NCI-H82 (cell line): ENCODE results near the gene TJP1.
"Not testable (repeated sequence)": the region's sequence is repeated elsewhere in the genome, so short reads cannot be mapped to it uniquely, and the experiment has no call there.

ENCODE experiments used
- DNase-seq: peaks from one replicate; lab custom pipeline; 2025; lab: John Stamatoyannopoulos, UW

Gene TJP1

DNA sequence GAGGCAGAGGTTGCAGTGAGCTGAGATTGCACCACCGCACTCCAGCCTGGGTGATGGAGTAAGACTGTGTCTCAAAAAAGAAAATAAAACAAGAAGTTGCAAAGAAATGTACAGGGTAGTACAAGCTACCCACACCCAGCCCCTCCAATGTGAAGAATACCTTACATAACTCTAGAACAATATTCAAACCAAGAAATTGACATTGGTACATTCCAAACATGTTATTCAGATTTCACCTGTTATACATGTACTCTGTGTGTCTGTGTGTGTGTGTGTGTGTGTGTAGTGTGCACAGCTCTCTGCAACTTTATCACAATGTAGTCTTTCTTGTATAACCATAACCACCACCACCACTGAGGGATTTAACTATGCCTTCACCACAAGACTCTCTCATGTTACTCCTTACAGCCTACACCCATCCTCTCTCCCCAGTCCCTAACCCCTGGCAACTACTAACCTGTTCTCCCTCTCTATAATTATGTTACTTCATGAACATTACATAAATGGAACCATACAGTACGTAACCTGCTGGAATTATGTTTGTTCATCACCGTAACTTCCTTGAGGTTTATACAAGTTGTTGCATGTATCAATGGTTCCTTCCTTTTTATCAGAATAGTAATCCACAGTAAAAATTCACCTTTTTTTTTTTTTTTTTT, 16.2 kb upstream of the TJP1 start:
- DNase-seq = no peak

DNA sequence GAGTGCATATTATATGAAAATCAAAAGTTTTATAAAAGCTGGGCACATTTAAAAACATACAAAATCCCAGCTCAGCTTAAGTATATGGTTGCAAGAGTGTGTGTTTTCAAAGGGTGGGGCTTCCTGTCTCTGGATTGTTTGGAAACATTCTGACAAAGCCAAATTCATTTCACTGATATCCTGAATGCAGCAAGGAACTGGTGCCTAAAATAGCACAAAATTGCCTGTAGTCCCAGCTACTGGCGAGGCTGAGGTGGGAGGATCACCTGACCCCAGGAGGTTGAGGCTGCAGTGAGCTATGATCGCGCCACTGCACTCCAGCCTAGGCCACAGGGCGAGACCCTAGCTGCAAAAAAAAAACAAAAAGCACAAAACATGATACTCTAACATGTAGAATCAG, 13.0 kb upstream of the TJP1 start:
- no peak for DNase-seq

DNA sequence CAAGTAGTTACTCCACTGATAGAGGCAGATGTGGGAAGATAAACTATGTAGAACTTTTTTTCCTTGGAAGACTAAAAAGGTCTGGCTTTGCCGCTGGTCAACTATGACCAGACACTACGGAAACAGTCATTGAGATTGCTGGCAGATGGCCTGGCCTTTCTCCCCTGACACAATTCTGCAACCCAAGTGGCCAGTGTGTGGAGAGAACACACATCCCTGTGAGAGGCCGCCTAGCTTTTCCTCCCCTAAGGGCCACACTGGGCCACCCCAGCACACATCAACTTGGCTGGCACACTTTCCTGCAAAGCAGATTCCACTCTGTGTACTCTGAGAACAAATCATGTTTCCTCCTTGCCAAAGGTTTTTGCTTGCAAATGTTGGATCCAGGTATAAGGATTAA, 10.4 kb upstream of the TJP1 start:
- DNase-seq = no peak

DNA sequence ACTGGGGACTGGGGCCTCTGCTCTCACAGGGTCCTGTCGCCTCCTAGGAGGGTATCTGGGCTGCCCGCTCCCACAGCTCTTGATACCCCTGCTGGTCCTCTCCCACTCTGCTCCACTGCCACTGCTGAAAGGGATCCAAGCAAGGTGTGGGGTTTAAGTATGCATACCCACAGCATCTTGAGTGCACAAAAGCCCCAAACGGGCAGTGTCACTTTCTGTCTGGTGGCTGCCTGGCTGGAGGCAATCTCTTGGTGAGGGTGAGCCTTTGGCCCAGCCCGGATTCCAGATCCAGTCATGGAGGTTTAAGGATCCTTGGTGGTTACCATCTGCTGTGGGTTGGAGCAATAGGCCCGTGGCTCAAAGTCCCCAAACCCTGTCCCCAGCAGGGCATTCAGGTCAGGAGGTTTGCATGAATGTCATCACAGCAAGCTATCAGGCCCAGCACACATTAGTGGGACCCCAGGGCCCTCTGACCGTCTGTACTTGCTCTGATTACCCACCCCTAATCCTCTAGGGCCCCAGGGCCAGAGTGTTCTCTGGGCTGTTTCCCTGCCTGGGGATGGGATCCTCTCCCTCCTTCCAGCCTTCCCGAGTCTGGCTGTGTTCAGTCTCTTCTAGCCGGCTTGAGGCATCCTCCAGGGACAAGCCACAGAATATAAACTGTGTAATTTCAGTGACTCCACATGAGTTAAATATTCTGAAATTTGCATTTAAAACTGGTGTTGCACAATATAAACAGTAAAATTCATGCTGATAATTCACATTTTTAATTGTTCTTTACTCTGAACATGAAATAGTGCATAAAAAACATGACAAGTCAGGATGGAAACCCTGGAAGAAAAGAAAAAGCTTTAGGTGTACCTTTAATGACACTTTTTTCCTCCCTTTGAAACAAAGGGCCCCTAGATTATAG, 4.9 kb upstream of the TJP1 start:
- DNase-seq = no peak

DNA sequence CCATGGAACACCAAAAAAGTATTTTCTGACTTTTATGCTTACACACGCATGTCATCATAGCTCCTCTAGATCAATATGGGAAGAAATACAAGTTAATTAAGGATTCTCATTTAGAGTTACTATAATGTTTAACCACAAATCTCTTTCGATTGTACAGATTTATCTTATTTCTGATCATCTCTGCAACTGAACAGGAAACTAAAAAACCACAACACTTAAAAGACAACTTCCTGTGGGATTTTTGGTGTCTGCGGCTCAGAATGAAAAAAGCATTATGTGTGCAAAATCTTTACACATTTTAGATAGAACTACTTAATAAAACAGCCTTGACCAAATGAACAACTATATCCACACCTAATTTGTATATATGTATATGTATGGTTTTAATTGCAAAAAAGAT, 3.0 kb upstream of the TJP1 start:
- no peak for DNase-seq

DNA sequence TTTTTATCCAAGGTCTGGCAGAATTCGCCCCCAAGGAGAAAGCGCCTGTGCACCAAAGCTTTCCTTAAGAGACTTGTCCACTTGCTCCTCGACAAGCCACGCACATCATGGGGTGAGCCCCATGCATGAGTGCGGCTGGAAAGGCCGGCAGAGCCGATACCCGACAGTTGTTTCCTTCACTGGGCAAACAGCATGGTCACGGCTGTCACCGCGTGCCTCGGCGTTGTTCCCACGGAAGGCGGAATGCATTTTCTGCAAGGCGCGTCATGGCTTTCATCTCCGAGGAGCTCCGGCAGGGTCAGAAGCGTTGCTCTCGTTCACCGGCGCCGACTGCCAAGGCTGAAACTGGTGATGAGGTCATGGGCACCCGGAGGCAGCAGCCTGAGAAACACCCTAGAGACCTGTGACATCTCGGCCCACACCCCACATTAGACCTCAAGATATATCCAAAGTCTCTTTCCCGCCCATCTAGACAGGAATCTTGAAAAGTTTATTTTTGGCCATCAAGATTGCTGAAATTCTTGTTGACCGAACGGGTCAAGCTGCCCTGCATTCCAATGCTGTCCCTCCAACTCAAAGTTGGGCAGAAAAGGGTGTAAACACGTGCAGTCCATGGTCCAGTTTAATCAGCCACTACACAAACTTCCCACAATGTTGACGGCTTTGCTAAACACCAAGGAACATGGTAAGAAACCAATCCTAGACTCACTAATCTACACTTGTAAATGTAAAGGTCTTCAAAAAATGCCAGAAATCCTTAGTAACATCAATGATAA, 604 bp upstream of the TJP1 start:
- DNase-seq = peak; percentile 59

DNA sequence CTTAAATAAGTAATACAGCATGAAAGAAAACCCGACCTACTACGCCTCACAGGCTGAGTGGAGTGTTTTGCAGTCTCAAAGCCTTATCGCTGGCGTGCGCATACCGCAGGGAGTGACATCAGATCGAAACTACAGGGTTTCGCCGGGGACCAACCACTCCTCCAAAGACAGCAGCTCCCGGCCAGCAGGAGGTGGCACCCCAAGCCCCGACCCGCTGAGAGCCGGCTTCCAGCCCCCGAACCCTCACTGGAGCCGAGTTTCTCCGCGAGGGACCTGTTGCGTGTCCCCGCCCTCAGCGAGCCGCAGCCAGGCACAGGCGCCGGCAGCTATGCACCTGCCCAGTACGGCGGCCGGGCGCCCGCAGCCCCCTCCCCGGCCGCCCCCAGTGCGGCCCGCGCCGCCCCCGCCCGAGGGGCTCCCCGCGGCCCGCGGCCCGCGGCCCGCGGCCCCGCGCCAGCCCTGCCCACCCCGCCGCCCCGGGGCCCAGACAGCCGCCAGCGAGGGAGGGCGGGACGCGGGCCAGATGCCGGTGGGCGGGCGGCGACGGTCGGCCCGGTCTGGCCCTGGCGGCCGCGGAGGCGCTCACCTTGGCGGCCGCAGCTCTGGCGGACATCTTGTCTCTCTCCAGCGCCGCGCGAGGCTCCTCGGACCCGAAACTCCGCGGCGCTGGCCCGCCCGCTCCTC, 710 bp downstream of the TJP1 start:
- DNase-seq = peak; percentile 77

DNA sequence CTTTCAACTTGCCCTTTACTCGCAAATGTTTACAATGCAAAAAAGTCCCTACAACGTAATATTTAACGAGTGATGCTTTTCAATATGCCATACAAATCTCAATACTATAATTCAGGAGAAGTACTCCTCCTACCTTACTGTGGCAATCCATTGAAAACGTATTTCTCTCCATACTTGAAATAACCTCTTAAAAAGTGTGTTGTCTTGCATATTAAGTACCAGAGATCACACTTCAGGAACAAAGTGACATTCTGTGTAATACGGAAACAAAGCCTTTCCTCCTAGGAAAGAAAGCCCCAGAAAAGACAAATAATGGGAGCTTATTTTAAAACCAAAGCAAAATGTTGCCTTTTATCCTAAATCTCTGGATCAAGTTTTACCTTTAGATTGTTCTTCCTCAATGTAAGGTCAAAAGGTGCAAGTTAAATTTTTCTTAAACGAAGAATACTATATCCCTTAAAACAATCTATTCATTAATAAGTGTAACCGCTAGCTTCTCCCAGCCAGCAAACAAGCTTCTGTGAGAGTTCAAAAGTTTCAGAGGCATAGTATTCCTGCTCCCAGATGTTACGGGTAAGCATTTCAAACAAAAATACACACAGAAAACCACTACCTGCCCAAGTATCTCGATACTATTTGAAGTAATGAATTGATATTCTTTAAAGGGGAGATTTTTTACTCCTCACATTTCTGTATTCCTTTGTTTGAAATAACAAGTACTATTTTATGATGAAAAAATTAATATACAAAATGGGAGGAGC, 1.7 kb downstream of the TJP1 start:
- no peak for DNase-seq

DNA sequence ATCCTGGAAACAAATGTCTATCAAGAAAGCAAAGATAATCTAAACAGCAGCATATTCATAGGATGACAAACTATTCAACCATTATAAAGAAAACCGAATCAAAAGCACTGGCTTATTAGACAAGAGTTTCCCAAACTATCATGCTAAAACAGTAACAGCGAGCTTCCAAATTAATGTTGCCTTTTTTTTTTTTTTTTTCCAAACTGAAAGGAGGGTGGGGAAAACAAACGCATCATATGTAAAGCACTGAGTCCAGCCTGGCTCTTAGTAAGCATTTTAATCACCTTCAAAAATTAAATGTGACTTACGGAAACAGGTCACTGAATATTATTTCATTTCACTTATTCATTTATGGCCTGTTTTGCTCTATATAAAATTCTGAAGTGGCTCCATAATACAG, 2.3 kb downstream of the TJP1 start:
- no peak for DNase-seq

DNA sequence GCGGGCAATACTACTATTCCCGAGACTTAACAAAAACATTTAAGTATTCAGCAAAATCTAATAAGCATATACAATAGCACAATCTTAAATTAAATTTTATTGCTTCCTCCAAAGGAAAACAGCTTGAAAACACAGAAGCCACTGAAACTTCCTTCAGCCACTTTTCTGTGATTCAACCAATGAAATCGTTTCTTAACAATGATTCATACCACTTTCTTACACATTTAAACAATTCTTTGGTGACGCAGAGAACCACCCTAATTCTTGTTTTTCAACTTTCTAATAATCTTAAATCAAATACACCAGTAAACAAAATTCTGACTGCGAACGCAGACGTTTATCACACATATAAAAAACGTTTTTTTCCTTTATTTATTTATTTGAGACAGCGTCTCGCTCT, 4.1 kb downstream of the TJP1 start:
- no peak for DNase-seq

DNA sequence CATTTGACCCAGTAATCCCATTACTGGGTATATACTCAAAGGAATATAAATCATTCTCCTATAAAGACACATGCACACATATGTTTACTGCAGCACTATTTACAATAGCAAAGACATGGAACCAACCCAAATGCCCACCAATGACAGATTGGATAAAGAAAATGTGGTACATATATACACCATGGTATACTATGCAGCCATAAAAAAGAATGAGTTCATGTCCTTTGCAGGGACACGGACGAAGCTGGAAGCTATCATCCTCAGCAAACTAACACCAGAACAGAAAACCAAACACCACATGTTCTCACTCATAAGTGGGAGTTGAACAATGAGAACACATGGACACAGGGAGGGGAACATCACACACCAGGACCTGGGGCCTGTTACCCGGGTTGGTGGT, 4.8 kb downstream of the TJP1 start:
- DNase-seq = not testable (repeated sequence)

DNA sequence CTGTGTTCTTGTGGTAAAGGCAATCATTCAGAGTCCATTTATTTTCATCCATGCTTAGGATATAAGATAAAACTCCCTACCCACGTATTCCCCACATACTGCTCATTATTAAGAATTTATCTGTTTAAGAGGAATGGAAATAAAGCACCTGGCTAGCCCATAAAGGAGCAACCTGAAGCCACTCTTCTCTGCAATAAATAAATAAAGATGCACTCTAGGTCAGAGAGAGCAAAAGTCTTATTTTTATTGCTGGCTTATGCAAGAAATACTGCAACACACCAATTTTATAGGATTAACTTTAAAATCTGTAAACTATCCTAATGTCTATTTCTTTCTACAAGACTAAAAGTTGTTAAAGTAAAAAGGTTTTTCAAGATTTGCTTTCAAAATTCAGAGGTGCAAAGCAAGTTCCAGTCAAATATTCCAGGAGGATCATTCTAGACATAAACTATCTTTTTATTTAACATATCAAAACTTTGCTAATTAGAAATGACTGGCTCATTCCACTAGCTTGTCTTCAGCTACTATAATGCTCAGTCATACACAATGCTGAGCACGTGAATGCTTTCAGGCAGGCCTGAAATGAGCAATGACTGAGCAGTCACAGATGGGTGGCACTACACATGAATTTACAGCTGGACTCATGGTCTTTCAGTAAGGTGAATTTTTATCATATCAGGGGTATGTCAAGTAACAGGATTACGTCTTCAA, 7.1 kb downstream of the TJP1 start:
- peak; percentile 60 for DNase-seq

DNA sequence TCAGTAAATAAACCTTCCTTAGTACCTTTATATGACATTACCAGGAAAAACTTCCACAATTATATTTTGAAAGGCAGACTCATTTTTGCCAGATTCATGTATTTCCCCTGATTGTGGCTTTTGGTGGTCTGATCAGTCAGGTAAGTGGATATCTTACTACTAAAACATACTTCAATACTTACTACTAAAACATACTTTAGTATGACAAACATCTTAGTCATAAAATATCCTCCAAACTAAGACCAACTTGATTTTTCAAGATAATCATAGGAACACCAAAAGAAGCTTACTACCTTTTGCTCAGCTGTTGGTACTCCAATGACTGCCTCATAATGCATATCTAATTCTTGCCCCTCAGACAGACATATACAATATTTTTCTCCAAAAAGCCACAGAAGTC, 9.3 kb downstream of the TJP1 start:
- DNase-seq = no peak

DNA sequence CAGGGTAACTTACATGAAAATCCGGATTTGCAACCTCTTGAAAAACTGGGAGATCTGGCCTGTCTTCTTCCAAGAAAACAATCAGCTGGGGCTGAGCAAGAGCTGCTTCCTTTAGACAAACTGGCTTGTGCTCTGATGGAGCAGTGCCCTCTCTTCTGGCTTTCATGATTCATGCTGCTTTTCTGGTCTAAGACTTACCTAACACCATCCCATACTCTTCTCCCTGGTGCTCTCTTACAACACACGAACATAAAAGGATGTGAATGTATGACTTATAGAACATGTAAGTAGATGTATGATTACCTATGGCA, 9.9 kb downstream of the TJP1 start:
- DNase-seq = peak; percentile 13

DNA sequence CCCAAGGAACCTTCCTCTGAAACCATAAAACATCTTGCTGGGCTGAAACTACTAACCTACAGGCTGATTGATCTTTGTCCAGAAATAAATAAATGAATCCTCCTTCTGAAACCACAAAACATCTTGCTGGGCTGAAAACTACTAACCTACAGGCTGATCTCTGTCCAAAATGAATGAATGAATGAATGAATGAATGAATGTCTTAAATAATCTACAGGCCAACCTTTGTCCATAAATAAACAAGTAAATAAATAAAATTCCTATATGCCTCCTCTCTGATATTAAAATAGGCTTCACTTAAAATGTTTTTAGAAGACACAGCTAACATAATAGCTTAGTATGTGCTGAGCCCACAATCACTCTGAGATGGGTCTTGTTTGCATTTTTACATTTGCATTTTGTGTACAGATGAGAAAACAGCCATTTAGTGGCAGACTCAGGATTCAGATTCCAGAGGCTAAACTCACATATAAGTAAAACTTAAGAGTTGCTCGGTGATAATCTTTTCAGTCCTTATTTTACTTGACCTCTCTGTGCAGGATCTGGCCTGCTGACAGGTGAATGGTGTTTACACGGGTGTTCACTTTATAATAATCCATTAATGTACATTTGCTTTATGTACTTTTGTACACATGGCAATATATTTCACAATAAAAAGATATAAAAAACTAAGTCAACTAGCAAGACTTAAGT, 10.4 kb downstream of the TJP1 start:
- no peak for DNase-seq

DNA sequence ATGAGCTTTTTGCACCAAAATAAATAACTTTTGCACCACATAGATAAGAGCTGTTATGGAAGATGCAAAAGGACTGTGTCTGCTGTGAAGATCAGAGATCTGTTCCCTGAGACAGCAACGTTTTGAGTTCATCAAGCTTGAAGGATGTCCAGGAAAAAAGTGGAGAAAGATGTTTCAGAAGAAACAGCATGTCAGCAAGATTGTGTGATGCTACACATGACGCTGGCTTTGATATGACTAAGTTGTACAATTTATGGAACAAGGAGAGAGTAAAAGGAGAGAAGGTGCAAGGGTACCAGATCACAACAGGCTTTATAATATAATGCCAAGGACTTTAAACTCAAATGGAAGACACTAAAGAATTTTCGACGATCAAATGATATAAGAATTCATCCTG, 16.6 kb downstream of the TJP1 start:
- DNase-seq = no peak

DNA sequence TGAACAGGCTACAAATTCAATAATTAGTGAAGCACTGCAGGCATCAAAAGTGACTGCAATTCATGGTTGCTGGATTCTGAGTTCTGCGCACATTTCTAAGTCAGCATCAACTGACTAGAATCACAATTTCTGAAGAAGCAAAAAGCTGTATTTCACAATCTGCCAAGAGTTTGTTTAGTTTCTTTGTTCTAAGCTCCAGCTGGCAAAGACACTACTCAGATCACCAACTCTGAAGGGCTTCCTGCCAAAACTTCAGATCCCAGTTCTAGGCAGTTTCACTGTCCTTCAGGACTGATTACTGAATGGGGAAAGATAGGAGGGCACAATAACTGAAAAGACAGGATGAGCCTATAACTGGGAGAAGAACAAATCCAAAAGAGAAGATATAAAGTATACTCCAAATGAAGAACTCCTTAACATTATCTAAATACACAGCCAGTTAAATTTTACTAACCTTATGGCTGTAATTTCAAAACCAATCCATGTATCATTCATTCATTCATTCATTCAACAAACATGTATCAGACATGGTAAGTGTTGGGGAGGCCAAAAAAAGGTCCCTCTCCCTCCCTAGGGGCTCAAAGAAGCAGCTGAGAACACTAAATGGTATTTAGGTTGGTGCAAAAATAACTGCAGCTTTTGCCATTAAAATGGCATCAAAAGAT, 17.1 kb downstream of the TJP1 start:
- no peak for DNase-seq

DNA sequence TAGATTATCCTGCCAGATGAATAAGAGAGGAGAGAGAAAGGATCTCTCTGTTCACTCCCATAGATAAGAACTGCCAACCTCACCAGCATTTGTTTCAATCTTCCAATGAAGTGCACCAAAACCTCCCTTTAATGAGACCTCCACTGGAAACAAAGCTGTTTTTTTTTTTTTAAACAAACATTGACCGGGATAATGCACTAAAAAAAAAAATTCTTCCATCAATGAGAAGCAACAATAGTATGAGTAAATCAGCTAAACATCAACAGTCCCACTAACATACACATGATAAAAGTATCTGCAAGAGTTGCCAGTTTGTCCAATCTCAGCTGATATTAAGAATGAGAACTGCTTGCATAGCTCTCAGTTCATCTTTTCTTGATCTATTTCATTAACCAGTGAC, 19.9 kb downstream of the TJP1 start:
- no peak for DNase-seq

DNA sequence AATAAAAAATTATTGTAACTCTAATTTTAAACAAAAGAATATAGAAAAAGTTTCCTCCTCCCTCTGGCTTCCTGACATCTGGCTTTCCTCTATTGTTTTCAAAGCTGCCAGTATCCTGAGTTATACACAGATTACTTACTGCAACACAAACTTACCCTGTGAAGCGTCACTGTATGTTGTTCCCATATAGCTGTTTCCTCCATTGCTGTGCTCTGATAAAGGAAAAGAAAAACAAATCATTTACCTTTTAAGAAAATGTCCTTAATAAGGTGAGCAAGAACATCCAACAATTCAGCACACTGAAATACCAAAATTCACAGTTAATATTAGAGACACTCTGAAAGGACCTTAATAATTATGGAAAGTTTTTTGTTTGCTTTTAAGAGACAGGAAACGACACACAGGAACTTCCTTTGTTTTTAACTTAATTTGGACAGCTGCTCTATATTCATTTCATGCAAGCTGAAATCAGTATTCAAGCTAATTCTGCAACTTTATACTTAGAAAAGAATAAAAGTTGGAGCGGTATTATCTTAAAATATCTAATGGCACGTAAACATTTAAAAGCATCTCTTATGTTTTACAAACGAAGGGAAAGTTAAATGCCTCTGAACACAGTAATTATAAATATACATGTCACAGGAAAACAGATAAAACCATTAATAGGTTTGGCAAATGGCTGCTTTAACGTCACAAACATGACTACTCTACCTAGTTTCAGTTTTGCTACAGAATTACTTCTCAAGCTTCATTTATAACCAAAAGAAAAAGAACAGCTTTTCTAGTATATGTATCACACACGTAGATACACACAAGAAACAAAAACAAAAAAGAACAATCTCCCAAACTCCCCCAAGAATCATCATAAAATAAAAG, 21.5 kb downstream of the TJP1 start:
- no peak for DNase-seq
